Vagina (tissue), 2 donors: ENCODE data around the gene FAM163B.

Experiments used
- POLR2A ChIP-seq, 2 donors: fragments of 450-650 bp; IDR thresholded peaks; one replicate each; pipeline ENCODE4 v1.6.1; 2017; ENCODE audit warnings: antibody characterized with exemption in 2 of 2, mild to moderate bottlenecking in 2 of 2, moderate library complexity in 2 of 2
- POLR2AphosphoS5 ChIP-seq, 2 donors: sonication (generic); formaldehyde crosslinking; IDR thresholded peaks; one replicate each; pipeline ENCODE4 v1.9.0; 2017; ENCODE audit warnings: antibody characterized with exemption in 2 of 2, mild to moderate bottlenecking in 2 of 2, low read depth in 1 of 2; ENCODE audit not compliant: insufficient read depth in 1 of 2
- TF ChIP-seq, protein P1 (sequence below), 3 experiments: fragments of 450-650 bp in 2 of 3; fragments of 200-600 bp in 1 of 3; sonication (generic) in 1 of 3; IDR thresholded peaks; one replicate each; pipeline ENCODE4 v1.5.1; 2017 to 2019; ENCODE audit warnings: antibody characterized with exemption in 3 of 3, mild to moderate bottlenecking in 2 of 3, moderate library complexity in 2 of 3

GRCh38 chr9:133557581-133557980 lies 51.6 kb downstream of the FAM163B start:
- TF ChIP-seq POLR2A (IDR thresholded peaks at IDR 0.05): no peak
- TF ChIP-seq, protein P1, sequence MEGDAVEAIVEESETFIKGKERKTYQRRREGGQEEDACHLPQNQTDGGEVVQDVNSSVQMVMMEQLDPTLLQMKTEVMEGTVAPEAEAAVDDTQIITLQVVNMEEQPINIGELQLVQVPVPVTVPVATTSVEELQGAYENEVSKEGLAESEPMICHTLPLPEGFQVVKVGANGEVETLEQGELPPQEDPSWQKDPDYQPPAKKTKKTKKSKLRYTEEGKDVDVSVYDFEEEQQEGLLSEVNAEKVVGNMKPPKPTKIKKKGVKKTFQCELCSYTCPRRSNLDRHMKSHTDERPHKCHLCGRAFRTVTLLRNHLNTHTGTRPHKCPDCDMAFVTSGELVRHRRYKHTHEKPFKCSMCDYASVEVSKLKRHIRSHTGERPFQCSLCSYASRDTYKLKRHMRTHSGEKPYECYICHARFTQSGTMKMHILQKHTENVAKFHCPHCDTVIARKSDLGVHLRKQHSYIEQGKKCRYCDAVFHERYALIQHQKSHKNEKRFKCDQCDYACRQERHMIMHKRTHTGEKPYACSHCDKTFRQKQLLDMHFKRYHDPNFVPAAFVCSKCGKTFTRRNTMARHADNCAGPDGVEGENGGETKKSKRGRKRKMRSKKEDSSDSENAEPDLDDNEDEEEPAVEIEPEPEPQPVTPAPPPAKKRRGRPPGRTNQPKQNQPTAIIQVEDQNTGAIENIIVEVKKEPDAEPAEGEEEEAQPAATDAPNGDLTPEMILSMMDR (IDR thresholded peaks at IDR 0.05): no peak
- no peak for TF ChIP-seq POLR2AphosphoS5 (IDR thresholded peaks at IDR 0.05; ENCODE audit: insufficient read depth in 1 of 2, low read depth in 1 of 2)
